Glutamatergic neuron (in vitro differentiated cells): ENCODE results near the gene ACAP2. TPM values are rescaled to one million over a fixed set of nuclear protein-coding genes. Genes with fewer than 3 reads are reported as not detected.
"Not testable (repeated sequence)": the region's sequence is repeated elsewhere in the genome, so short reads cannot be mapped to it uniquely, and the experiment has no call there.

Experiments
- DNase-seq: peaks from one replicate; pipeline ENCODE4 v3.0.0; 2022
- H3K27ac Mint-ChIP-seq: one replicate; pipeline ENCODE4 v1.8.0; 2020; ENCODE audit warnings: mild to moderate bottlenecking, mixed read lengths, inconsistent platforms; ENCODE audit not compliant: unreplicated experiment
- H3K27me3 Mint-ChIP-seq: one replicate; pipeline ENCODE4 v1.8.0; 2020; ENCODE audit warnings: mild to moderate bottlenecking, moderate library complexity, mixed read lengths, inconsistent platforms; ENCODE audit not compliant: unreplicated experiment
- H3K36me3 Mint-ChIP-seq: one replicate; pipeline ENCODE4 v1.8.0; 2020; ENCODE audit warnings: mild to moderate bottlenecking, mixed read lengths, inconsistent platforms; ENCODE audit not compliant: unreplicated experiment
- H3K4me1 Mint-ChIP-seq: one replicate; pipeline ENCODE4 v1.8.0; 2020; ENCODE audit warnings: mild to moderate bottlenecking, low read depth, mixed read lengths, inconsistent platforms; ENCODE audit not compliant: unreplicated experiment
- H3K4me3 Mint-ChIP-seq: one replicate; pipeline ENCODE4 v1.8.0; 2020; ENCODE audit warnings: mild to moderate bottlenecking, mixed read lengths, inconsistent platforms; ENCODE audit not compliant: unreplicated experiment
- H3K9me3 Mint-ChIP-seq: one replicate; pipeline ENCODE4 v1.8.0; 2020; ENCODE audit warnings: mild to moderate bottlenecking, moderate library complexity, mixed read lengths, inconsistent platforms; ENCODE audit not compliant: unreplicated experiment
- CTCF ChIP-seq: fragments of 200-600 bp; sonication (generic); IDR thresholded peaks from one replicate; pipeline ENCODE4 v1.5.0; 2021; ENCODE audit not compliant: partially characterized antibody, unreplicated experiment
- total RNA-seq: library from RNA; stranded (reverse); fragmentation: NEBNext Ultra II Directional; extraction: Animal tissue kit (Norgen Biotek cat#: 25700); gene quantifications from one replicate; pipeline ENCODE4 v1.2.1, GENCODE V29; 2021; ENCODE audit not compliant: unreplicated experiment

ACAP2 gene
- total RNA-seq, 1 donor from 2014 or later = 60.9 TPM

GRCh38 chr3:195302431-195302830 is 140.4 kb downstream of the ACAP2 start:
- Mint-ChIP-seq H3K9me3 (no peaks in the 10 kb centered on the region), H3K4me1 (no peaks in the 10 kb centered on the region), H3K36me3 (no peaks in the 10 kb centered on the region), H3K27me3 (no peaks in the 10 kb centered on the region), H3K4me3 (no peak overlapping the region), H3K27ac (no peak overlapping the region)
- no peak for DNase-seq
- no peak for TF ChIP-seq CTCF

- Mint-ChIP-seq H3K27me3 (no peaks in the 10 kb centered on the region), H3K4me3 (no peak overlapping the region), H3K4me1 (no peaks in the 10 kb centered on the region), H3K27ac (no peak overlapping the region), H3K36me3 (no peaks in the 10 kb centered on the region), H3K9me3 (no peaks in the 10 kb centered on the region)
- DNase-seq = no peak
- TF ChIP-seq CTCF = no peak
Measured at GRCh38 chr3:195297446-195297845, 145.4 kb downstream of the ACAP2 start.

- no peaks in the 10 kb centered on the region for H3K9me3 Mint-ChIP-seq
- DNase-seq = no peak
- no peak overlapping the region for H3K27ac Mint-ChIP-seq
- H3K36me3 Mint-ChIP-seq = no peaks in the 10 kb centered on the region
- no peaks in the 10 kb centered on the region for H3K4me1 Mint-ChIP-seq
- H3K4me3 Mint-ChIP-seq = no peak overlapping the region
- no peaks in the 10 kb centered on the region for H3K27me3 Mint-ChIP-seq
- no peak for TF ChIP-seq CTCF
Measured at GRCh38 chr3:195296662-195297061, 146.2 kb downstream of the ACAP2 start.

GRCh38 chr3:195291121-195291520 is 151.7 kb downstream of the ACAP2 start:
- H3K4me1 Mint-ChIP-seq = no peaks in the 10 kb centered on the region
- no peaks in the 10 kb centered on the region for H3K36me3 Mint-ChIP-seq
- peaks cover 1% of the 10 kb centered on the region for H3K9me3 Mint-ChIP-seq
- H3K27me3 Mint-ChIP-seq = no peaks in the 10 kb centered on the region
- no peak overlapping the region for H3K4me3 Mint-ChIP-seq
- no peak overlapping the region for H3K27ac Mint-ChIP-seq
- no peak for DNase-seq
- no peak for TF ChIP-seq CTCF

- DNase-seq, H3K4me1 Mint-ChIP-seq, H3K36me3 Mint-ChIP-seq, H3K27me3 Mint-ChIP-seq, H3K27ac Mint-ChIP-seq, H3K9me3 Mint-ChIP-seq, H3K4me3 Mint-ChIP-seq: not testable (repeated sequence)
Measured at GRCh38 chr3:195290643-195291042, 152.2 kb downstream of the ACAP2 start.
